Psoas muscle (tissue), 8 donors: Measurements from ENCODE around the gene C1QC. TPM values are rescaled to one million over a fixed set of nuclear protein-coding genes. Genes with fewer than 3 reads are reported as not detected.

Experiments
- ATAC-seq, 4 donors: fragments of 200-7000 bp; cut with Tn5 transposase; one replicate each; pipeline ENCODE4 v1.9.1; 2020; ENCODE audit warnings: moderate library complexity in 3 of 4, mild to moderate bottlenecking in 2 of 4
- DNase-seq, 2 donors: peaks; one replicate each; pipeline ENCODE4 v3.0.0-alpha.2; 2020
- H3K27ac ChIP-seq: fragments of 200-600 bp; one replicate; pipeline ENCODE4 v1.8.0; 2022
- H3K27me3 ChIP-seq, 3 donors: fragments of 200-600 bp in 1 of 3; one replicate each; pipeline versions ENCODE4 v1.6.1 to v1.8.0; 2013 to 2022; ENCODE audit warnings: low read length in 2 of 3, mild to moderate bottlenecking in 2 of 3, moderate library complexity in 1 of 3; ENCODE audit not compliant: insufficient read depth in 3 of 3
- H3K36me3 ChIP-seq, 2 donors: fragments of 200-600 bp in 1 of 2; one replicate each; pipeline versions ENCODE4 v1.6.1 to v1.8.0; 2013 to 2022; ENCODE audit warnings: low read depth in 1 of 2, mild to moderate bottlenecking in 1 of 2, moderate library complexity in 1 of 2; ENCODE audit not compliant: insufficient read depth in 1 of 2
- H3K4me1 ChIP-seq: fragments of 200-600 bp; one replicate; pipeline ENCODE4 v1.8.0; 2022
- H3K4me3 ChIP-seq: fragments of 200-600 bp; one replicate; pipeline ENCODE4 v1.8.0; 2022; ENCODE audit warnings: mild to moderate bottlenecking
- H3K9me3 ChIP-seq: fragments of 200-600 bp; one replicate; pipeline ENCODE4 v1.8.0; 2022
- WGBS, 3 donors: extraction: QIAGEN DNeasy Blood & Tissue Kit; methylation state at CpG; one replicate each; pipeline versions ENCODE4 v1.1.6 to v1.1.7; 2013; 5-methylcytosine and 5-hydroxymethylcytosine counted together
- intact Hi-C, 2 donors: fragments of 100-400 bp; cut with DNase I; formaldehyde crosslinking; loops; one replicate each; pipeline versions ENCODE4 v1.11.0 to v1.14.2; 2022
- polyA plus RNA-seq, 3 donors: library from polyadenylated mRNA; stranded (reverse); fragments of 200-250 nt; gene quantifications; one replicate each; pipeline ENCODE4 v1.2.3, GENCODE V29; 2013
- total RNA-seq, 4 donors: library from RNA; stranded (reverse); fragmentation: NEBNext Ultra II Directional in 2 of 4; extraction: Animal tissue kit (Norgen Biotek cat#: 25700) in 2 of 4; gene quantifications; one replicate each; pipeline versions ENCODE4 v1.2.1 to v1.2.4, GENCODE V29; 2021 to 2023
- TF ChIP-seq, protein P1 (sequence below): fragments of 200-600 bp; IDR thresholded peaks from one replicate; pipeline ENCODE4 v1.8.0; 2022; ENCODE audit warnings: antibody characterized with exemption
- donor health status: healthy with polysubstance abuse.
- donor health status: DM: no; HTN: no; CAD: no; lungs with moderate emphysema.
- donor health status: Bipolar disorder and iron deficiency.
- donor health status: healthy.
- donor health status: DM: yes; HTN: yes; CAD: no.
- donor health status: DM: no; HTN: no; CAD: no.
- donor health status: DM: no; HTN: no; CAD: no.
- donor health status: DM: yes; HTN: yes; CAD: no.

Gene C1QC
- total and polyA plus RNA-seq, 7 donors: 8.7 to 39.1 (median 24.2) TPM

DNA sequence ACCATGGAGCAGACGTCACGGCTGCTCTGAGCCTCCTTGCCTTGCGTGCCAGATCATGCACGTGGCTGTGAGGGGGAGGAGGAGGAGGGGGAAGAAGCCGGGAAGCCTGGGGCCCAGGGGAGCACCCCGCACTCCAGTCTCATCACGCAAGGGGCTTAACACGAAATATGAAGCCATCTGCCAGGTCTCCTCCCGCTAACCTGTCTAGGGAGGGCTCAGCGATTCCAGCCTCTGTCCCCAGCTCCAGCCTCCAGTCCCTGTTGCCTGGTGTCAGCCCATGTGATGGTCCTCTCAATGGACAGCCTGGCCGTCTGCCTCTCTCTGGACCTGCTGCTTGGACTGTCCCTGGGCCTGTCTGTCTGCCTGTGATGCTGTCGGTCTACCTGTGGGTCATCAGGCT lies 29.5 kb upstream of the C1QC start:
- intact Hi-C loops: no loop called here
- Histone ChIP-seq H3K27ac (no peak overlapping the region), H3K9me3 (no peaks in the 10 kb centered on the region), H3K4me1 (no peaks in the 10 kb centered on the region), H3K4me3 (no peak overlapping the region), H3K27me3 (peaks cover 0 to 53% (median 12%) of the 10 kb centered on the region in 3 donors), H3K36me3 (no peaks in the 10 kb centered on the region)
- 27 to 42% (median 30%) methylated on average over 12 of the region's 12 CpGs for WGBS, 3 donors
- DNase-seq (peak in 1 of 2 donors; percentile 32), ATAC-seq (no peak)
- TF ChIP-seq, protein P1, sequence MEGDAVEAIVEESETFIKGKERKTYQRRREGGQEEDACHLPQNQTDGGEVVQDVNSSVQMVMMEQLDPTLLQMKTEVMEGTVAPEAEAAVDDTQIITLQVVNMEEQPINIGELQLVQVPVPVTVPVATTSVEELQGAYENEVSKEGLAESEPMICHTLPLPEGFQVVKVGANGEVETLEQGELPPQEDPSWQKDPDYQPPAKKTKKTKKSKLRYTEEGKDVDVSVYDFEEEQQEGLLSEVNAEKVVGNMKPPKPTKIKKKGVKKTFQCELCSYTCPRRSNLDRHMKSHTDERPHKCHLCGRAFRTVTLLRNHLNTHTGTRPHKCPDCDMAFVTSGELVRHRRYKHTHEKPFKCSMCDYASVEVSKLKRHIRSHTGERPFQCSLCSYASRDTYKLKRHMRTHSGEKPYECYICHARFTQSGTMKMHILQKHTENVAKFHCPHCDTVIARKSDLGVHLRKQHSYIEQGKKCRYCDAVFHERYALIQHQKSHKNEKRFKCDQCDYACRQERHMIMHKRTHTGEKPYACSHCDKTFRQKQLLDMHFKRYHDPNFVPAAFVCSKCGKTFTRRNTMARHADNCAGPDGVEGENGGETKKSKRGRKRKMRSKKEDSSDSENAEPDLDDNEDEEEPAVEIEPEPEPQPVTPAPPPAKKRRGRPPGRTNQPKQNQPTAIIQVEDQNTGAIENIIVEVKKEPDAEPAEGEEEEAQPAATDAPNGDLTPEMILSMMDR: no peak

DNA sequence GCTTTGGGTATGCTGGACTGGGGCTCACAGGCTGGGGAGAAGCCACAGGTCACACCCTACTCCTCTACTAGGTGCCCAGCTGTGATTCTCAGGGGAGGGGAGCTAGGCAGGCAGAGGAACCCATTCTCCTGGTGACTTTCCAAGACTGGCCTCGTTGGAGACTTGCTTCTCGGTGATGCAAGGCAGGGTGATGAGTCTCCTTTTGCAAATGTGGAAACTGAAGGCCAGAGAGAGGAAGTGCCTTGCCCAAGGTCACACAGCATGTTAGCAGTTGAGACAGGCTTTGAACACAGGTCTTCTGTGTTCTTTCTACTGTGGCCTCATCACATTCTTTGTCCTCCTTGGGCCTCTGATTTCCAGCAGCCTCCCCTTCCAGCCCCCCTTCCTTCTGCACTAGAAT lies 27.5 kb upstream of the C1QC start:
- peak in 1 of 2 donors; percentile 14 for DNase-seq
- H3K36me3 ChIP-seq: no peaks in the 10 kb centered on the region
- TF ChIP-seq, protein P1: no peak
- no peaks in the 10 kb centered on the region for H3K4me1 ChIP-seq
- peaks cover 1 to 68% (median 14%) of the 10 kb centered on the region in 3 donors for H3K27me3 ChIP-seq
- no peak overlapping the region for H3K27ac ChIP-seq
- WGBS, 3 donors: 40 to 45% (median 41%) methylated on average over 2 of the region's 2 CpGs
- intact Hi-C loops: no loop called here
- H3K4me3 ChIP-seq: no peak overlapping the region
- H3K9me3 ChIP-seq: no peaks in the 10 kb centered on the region
- ATAC-seq: no peak

DNA sequence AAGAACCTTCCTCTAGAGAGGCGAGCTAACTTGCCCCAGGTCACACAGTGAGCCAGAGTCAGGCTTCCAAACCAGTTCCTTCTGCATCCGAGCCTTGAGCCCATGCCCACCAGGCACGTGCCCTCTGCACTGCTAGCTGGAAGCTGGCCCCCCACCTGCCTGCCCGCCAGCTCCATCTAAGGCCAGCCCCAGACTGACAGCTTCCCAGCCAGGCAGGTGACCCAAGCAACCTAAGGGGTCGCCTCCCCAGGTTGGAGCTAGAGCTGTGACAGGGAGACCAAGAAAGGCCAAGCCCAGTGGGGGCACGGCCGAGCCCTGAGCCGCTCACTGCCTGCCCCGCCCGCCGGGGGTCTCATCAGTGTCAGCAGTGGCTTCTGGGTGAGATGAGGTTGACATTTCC lies 26.9 kb upstream of the C1QC start:
- Histone ChIP-seq H3K9me3 (no peaks in the 10 kb centered on the region), H3K4me1 (no peaks in the 10 kb centered on the region), H3K27me3 (peaks cover 3 to 68% (median 16%) of the 10 kb centered on the region in 3 donors), H3K36me3 (no peaks in the 10 kb centered on the region), H3K27ac (no peak overlapping the region), H3K4me3 (no peak overlapping the region)
- ATAC-seq: no peak
- TF ChIP-seq, protein P1: no peak
- WGBS, 3 donors: 42 to 54% (median 44%) methylated on average over 7 to 11 of the region's 11 CpGs
- peak in 1 of 2 donors; percentile 35 for DNase-seq
- intact Hi-C loops: no loop called here

DNA sequence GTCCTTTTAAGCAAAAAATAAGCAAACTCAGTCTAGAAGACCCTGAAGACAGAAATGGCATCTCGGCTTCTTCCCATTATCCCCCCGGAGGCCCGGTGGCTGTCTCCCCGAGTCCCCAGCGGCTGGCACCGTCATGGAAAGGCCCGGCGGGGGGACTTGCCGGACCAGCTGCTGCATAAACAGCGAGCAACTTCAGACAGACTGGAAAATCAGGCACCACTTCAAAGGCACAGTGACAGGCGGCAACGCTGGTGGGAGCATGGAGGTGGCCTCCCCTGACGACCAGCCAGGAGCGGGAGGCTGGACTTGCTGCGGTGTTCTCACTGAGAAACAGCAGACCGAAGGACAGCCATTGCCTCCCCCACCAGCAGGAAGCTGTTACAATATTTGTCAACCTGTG lies 25.4 kb upstream of the C1QC start:
- no peak overlapping the region for H3K27ac ChIP-seq
- no peaks in the 10 kb centered on the region for H3K9me3 ChIP-seq
- peaks cover 3 to 82% (median 22%) of the 10 kb centered on the region in 3 donors for H3K27me3 ChIP-seq
- no peak for ATAC-seq
- no peaks in the 10 kb centered on the region for H3K4me1 ChIP-seq
- 17 to 24% (median 18%) methylated on average over 16 of the region's 16 CpGs for WGBS, 3 donors
- peak in 1 of 2 donors; percentile 14 for DNase-seq
- no peaks in the 10 kb centered on the region for H3K36me3 ChIP-seq
- TF ChIP-seq, protein P1: no peak
- intact Hi-C loops: no loop called here
- H3K4me3 ChIP-seq: no peak overlapping the region

DNA sequence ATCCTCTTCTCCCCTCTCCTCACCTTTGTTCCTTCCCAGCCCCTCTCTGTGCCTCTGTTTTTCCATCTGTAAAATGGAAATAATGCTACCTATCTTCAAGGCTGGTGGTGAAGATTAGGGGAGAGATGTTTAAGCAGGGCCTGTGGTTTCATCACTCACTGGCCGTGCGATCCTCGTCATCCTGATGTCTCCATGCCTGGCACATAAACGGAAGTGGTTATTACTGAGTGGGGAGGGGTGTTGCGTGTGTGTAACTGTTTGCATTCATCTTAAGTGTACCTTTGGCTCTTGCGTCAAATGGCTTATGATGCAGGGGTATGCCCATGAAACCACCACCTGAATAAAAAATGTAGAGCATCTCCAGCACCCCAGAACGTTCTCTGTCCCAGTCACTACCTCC lies 24.2 kb upstream of the C1QC start:
- TF ChIP-seq, protein P1: no peak

More for the DNA sequence above, 24.2 kb upstream of the C1QC start:
- Histone ChIP-seq H3K36me3 (no peaks in the 10 kb centered on the region), H3K9me3 (no peaks in the 10 kb centered on the region), H3K27ac (no peak overlapping the region), H3K27me3 (peaks cover 3 to 81% (median 25%) of the 10 kb centered on the region in 3 donors), H3K4me1 (no peaks in the 10 kb centered on the region), H3K4me3 (no peak overlapping the region)
- no peak for ATAC-seq
- intact Hi-C loops: no loop called here
- no peak for DNase-seq
- 66 to 81% (median 67%) methylated on average over 7 of the region's 7 CpGs for WGBS, 3 donors
